Activated CD8-positive, alpha-beta memory T cell treated with anti-CD3 and anti-CD28 coated beads, Interleukin-2, amount 50 U/mL, for 1 hour (primary cell): Measurements from ENCODE around the gene GPC1.

Experiments
- DNase-seq: peaks from one replicate; pipeline ENCODE4 v3.0.0-alpha.2; 2020; ENCODE audit errors: extremely low read depth

Gene GPC1

GRCh38 chr2:240396623-240397541, 38.6 kb upstream of the GPC1 start:
- no peak for DNase-seq

- DNase-seq: no peak
Observed at GRCh38 chr2:240397542-240397916, 37.9 kb upstream of the GPC1 start.

- DNase-seq: no peak
Observed at GRCh38 chr2:240397924-240398645, 37.4 kb upstream of the GPC1 start.

GRCh38 chr2:240398661-240399267, 36.7 kb upstream of the GPC1 start:
- DNase-seq: no peak

GRCh38 chr2:240399419-240400324, 35.8 kb upstream of the GPC1 start:
- DNase-seq: no peak

- no peak for DNase-seq
Observed at GRCh38 chr2:240400371-240401161, 34.9 kb upstream of the GPC1 start.

- no peak for DNase-seq
Observed at GRCh38 chr2:240401308-240401707, 34.2 kb upstream of the GPC1 start.

GRCh38 chr2:240401781-240402551, 33.5 kb upstream of the GPC1 start:
- no peak for DNase-seq

GRCh38 chr2:240402566-240403272, 32.7 kb upstream of the GPC1 start:
- DNase-seq: no peak

- no peak for DNase-seq
Observed at GRCh38 chr2:240403396-240404104, 31.9 kb upstream of the GPC1 start.

GRCh38 chr2:240404174-240404852, 31.1 kb upstream of the GPC1 start:
- no peak for DNase-seq

- DNase-seq: no peak
Observed at GRCh38 chr2:240405133-240405532, 30.3 kb upstream of the GPC1 start.

- DNase-seq: no peak
Observed at GRCh38 chr2:240405684-240406313, 29.7 kb upstream of the GPC1 start.

GRCh38 chr2:240407090-240407489, 28.4 kb upstream of the GPC1 start:
- no peak for DNase-seq

GRCh38 chr2:240410004-240410403, 25.5 kb upstream of the GPC1 start:
- no peak for DNase-seq

- DNase-seq: no peak
Observed at GRCh38 chr2:240410808-240411207, 24.7 kb upstream of the GPC1 start.
